ENCODE results near the gene S100A9.

Gene S100A9

GRCh38 chr1:153396461-153396860, 38.8 kb downstream of the S100A9 start:
- 66% methylated on average over 6 of the region's 6 CpGs for WGBS
- H3K27ac ChIP-seq (ENCODE audit: low read length, poor library complexity, severe bottlenecking) = no peak overlapping the region

GRCh38 chr1:153397051-153397923, 39.6 kb downstream of the S100A9 start:
- H2BK120ac ChIP-seq (ENCODE audit: low read depth, low read length) = no peak overlapping the region
- no peak overlapping the region for H3K4me3 ChIP-seq (ENCODE audit: insufficient read depth in 1 of 2, low read depth in 1 of 2, low read length in 2 of 2)
- H3K9me3 ChIP-seq (ENCODE audit: control insufficient read depth, low read length) = no peaks in the 10 kb centered on the region
- no peak overlapping the region for H3K9ac ChIP-seq (ENCODE audit: low read length)
- H3K4ac ChIP-seq (ENCODE audit: low read depth in 1 of 2, low read length in 2 of 2) = no peak overlapping the region
- no peaks in the 10 kb centered on the region for H3K4me1 ChIP-seq (ENCODE audit: control insufficient read depth, insufficient read depth, low read depth, low read length)
- DNase-seq = no peak
- H3K23ac ChIP-seq (ENCODE audit: low read length in 2 of 2) = no peak overlapping the region
- 79% methylated on average over 19 of the region's 19 CpGs for WGBS
- H3K4me2 ChIP-seq (ENCODE audit: low read length, poor library complexity, severe bottlenecking) = no peak overlapping the region
- no peak overlapping the region for H2BK12ac ChIP-seq (ENCODE audit: low read length in 2 of 2)
- H2BK5ac ChIP-seq (ENCODE audit: low read depth, low read length, poor library complexity, severe bottlenecking) = no peak overlapping the region
- H2BK15ac ChIP-seq (ENCODE audit: low read depth, poor library complexity, severe bottlenecking) = no peak overlapping the region
- no peak overlapping the region for H4K8ac ChIP-seq (ENCODE audit: low read length)
- H3K18ac ChIP-seq (ENCODE audit: low read depth in 1 of 2, low read length in 2 of 2) = no peak overlapping the region
- H3K27ac ChIP-seq (ENCODE audit: low read length, poor library complexity, severe bottlenecking) = no peak overlapping the region
- no peaks in the 10 kb centered on the region for H3K36me3 ChIP-seq (ENCODE audit: control insufficient read depth in 1 of 2, insufficient read depth in 2 of 2, low read depth in 1 of 2, low read length in 2 of 2)
- no peak overlapping the region for H2AK5ac ChIP-seq (ENCODE audit: low read length, severe bottlenecking)
- peaks cover 19 to 82% of the 10 kb centered on the region in 2 experiments for H3K27me3 ChIP-seq (ENCODE audit: control insufficient read depth in 1 of 2, insufficient read depth in 1 of 2, low read length in 2 of 2)
- no peak overlapping the region for H4K91ac ChIP-seq (ENCODE audit: low read length)
- no peak overlapping the region for H2AFZ ChIP-seq (ENCODE audit: low read depth, low read length)
- no peaks in the 10 kb centered on the region for H3K79me1 ChIP-seq (replicated peaks; ENCODE audit: low read length, poor library complexity, severe bottlenecking)
- no peak overlapping the region for H3K14ac ChIP-seq (ENCODE audit: low read length in 2 of 2)

More at GRCh38 chr1:153396461-153396860, 38.8 kb downstream of the S100A9 start:
- no peaks in the 10 kb centered on the region for H3K79me1 ChIP-seq (replicated peaks; ENCODE audit: low read length, poor library complexity, severe bottlenecking)
- no peak overlapping the region for H4K8ac ChIP-seq (ENCODE audit: low read length)
- no peak overlapping the region for H2BK12ac ChIP-seq (ENCODE audit: low read length in 2 of 2)
- no peak for DNase-seq
- H3K23ac ChIP-seq (ENCODE audit: low read length in 2 of 2) = no peak overlapping the region
- no peak overlapping the region for H2AFZ ChIP-seq (ENCODE audit: low read depth, low read length)
- no peak overlapping the region for H2BK120ac ChIP-seq (ENCODE audit: low read depth, low read length)
- H3K4ac ChIP-seq (ENCODE audit: low read depth in 1 of 2, low read length in 2 of 2) = no peak overlapping the region
- H3K4me1 ChIP-seq (ENCODE audit: control insufficient read depth, insufficient read depth, low read depth, low read length) = no peaks in the 10 kb centered on the region
- H3K36me3 ChIP-seq (ENCODE audit: control insufficient read depth in 1 of 2, insufficient read depth in 2 of 2, low read depth in 1 of 2, low read length in 2 of 2) = no peaks in the 10 kb centered on the region
- peaks cover 14 to 82% of the 10 kb centered on the region in 2 experiments for H3K27me3 ChIP-seq (ENCODE audit: control insufficient read depth in 1 of 2, insufficient read depth in 1 of 2, low read length in 2 of 2)
- H3K14ac ChIP-seq (ENCODE audit: low read length in 2 of 2) = no peak overlapping the region
- no peak overlapping the region for H3K18ac ChIP-seq (ENCODE audit: low read depth in 1 of 2, low read length in 2 of 2)
- H2AK5ac ChIP-seq (ENCODE audit: low read length, severe bottlenecking) = no peak overlapping the region
- no peak overlapping the region for H3K4me2 ChIP-seq (ENCODE audit: low read length, poor library complexity, severe bottlenecking)
- no peak overlapping the region for H2BK15ac ChIP-seq (ENCODE audit: low read depth, poor library complexity, severe bottlenecking)
- no peak overlapping the region for H2BK5ac ChIP-seq (ENCODE audit: low read depth, low read length, poor library complexity, severe bottlenecking)
- H4K91ac ChIP-seq (ENCODE audit: low read length) = no peak overlapping the region
- no peak overlapping the region for H3K4me3 ChIP-seq (ENCODE audit: insufficient read depth in 1 of 2, low read depth in 1 of 2, low read length in 2 of 2)
- H3K9ac ChIP-seq (ENCODE audit: low read length) = no peak overlapping the region
- no peaks in the 10 kb centered on the region for H3K9me3 ChIP-seq (ENCODE audit: control insufficient read depth, low read length)

- no peaks in the 10 kb centered on the region for H3K9me3 ChIP-seq (ENCODE audit: control insufficient read depth, low read length)
- no peak overlapping the region for H2AK5ac ChIP-seq (ENCODE audit: low read length, severe bottlenecking)
- no peaks in the 10 kb centered on the region for H3K36me3 ChIP-seq (ENCODE audit: control insufficient read depth in 1 of 2, insufficient read depth in 2 of 2, low read depth in 1 of 2, low read length in 2 of 2)
- no peak overlapping the region for H3K4me3 ChIP-seq (ENCODE audit: insufficient read depth in 1 of 2, low read depth in 1 of 2, low read length in 2 of 2)
- no peak overlapping the region for H3K27ac ChIP-seq (ENCODE audit: low read length, poor library complexity, severe bottlenecking)
- H3K4ac ChIP-seq (ENCODE audit: low read depth in 1 of 2, low read length in 2 of 2) = no peak overlapping the region
- H4K91ac ChIP-seq (ENCODE audit: low read length) = no peak overlapping the region
- peaks cover 20 to 79% of the 10 kb centered on the region in 2 experiments for H3K27me3 ChIP-seq (ENCODE audit: control insufficient read depth in 1 of 2, insufficient read depth in 1 of 2, low read length in 2 of 2)
- no peak overlapping the region for H3K18ac ChIP-seq (ENCODE audit: low read depth in 1 of 2, low read length in 2 of 2)
- H3K4me2 ChIP-seq (ENCODE audit: low read length, poor library complexity, severe bottlenecking) = no peak overlapping the region
- no peak overlapping the region for H2BK12ac ChIP-seq (ENCODE audit: low read length in 2 of 2)
- H3K23ac ChIP-seq (ENCODE audit: low read length in 2 of 2) = no peak overlapping the region
- H3K9ac ChIP-seq (ENCODE audit: low read length) = no peak overlapping the region
- 87% methylated on average over 3 of the region's 6 CpGs for WGBS
- H2BK15ac ChIP-seq (ENCODE audit: low read depth, poor library complexity, severe bottlenecking) = no peak overlapping the region
- no peak overlapping the region for H2BK5ac ChIP-seq (ENCODE audit: low read depth, low read length, poor library complexity, severe bottlenecking)
- H2BK120ac ChIP-seq (ENCODE audit: low read depth, low read length) = no peak overlapping the region
- H2AFZ ChIP-seq (ENCODE audit: low read depth, low read length) = no peak overlapping the region
- H4K8ac ChIP-seq (ENCODE audit: low read length) = no peak overlapping the region
- no peak overlapping the region for H3K14ac ChIP-seq (ENCODE audit: low read length in 2 of 2)
- H3K79me1 ChIP-seq (replicated peaks; ENCODE audit: low read length, poor library complexity, severe bottlenecking) = no peaks in the 10 kb centered on the region
- no peaks in the 10 kb centered on the region for H3K4me1 ChIP-seq (ENCODE audit: control insufficient read depth, insufficient read depth, low read depth, low read length)
- DNase-seq = no peak
Observed at GRCh38 chr1:153397924-153398651, 40.4 kb downstream of the S100A9 start.

GRCh38 chr1:153399401-153400055, 41.9 kb downstream of the S100A9 start:
- H3K9me3 ChIP-seq (ENCODE audit: control insufficient read depth, low read length) = no peaks in the 10 kb centered on the region

More at GRCh38 chr1:153399401-153400055, 41.9 kb downstream of the S100A9 start:
- no peak for DNase-seq
- no peak overlapping the region for H3K4ac ChIP-seq (ENCODE audit: low read depth in 1 of 2, low read length in 2 of 2)
- no peaks in the 10 kb centered on the region for H3K36me3 ChIP-seq (ENCODE audit: control insufficient read depth in 1 of 2, insufficient read depth in 2 of 2, low read depth in 1 of 2, low read length in 2 of 2)
- no peaks in the 10 kb centered on the region for H3K79me1 ChIP-seq (replicated peaks; ENCODE audit: low read length, poor library complexity, severe bottlenecking)
- H3K23ac ChIP-seq (ENCODE audit: low read length in 2 of 2) = no peak overlapping the region
- H3K18ac ChIP-seq (ENCODE audit: low read depth in 1 of 2, low read length in 2 of 2) = no peak overlapping the region
- no peak overlapping the region for H2AFZ ChIP-seq (ENCODE audit: low read depth, low read length)
- no peak overlapping the region for H3K4me3 ChIP-seq (ENCODE audit: insufficient read depth in 1 of 2, low read depth in 1 of 2, low read length in 2 of 2)
- H3K9ac ChIP-seq (ENCODE audit: low read length) = no peak overlapping the region
- no peaks in the 10 kb centered on the region for H3K4me1 ChIP-seq (ENCODE audit: control insufficient read depth, insufficient read depth, low read depth, low read length)
- no peak overlapping the region for H4K91ac ChIP-seq (ENCODE audit: low read length)
- H2BK15ac ChIP-seq (ENCODE audit: low read depth, poor library complexity, severe bottlenecking) = no peak overlapping the region
- no peak overlapping the region for H3K14ac ChIP-seq (ENCODE audit: low read length in 2 of 2)
- H2BK12ac ChIP-seq (ENCODE audit: low read length in 2 of 2) = no peak overlapping the region
- H2BK5ac ChIP-seq (ENCODE audit: low read depth, low read length, poor library complexity, severe bottlenecking) = no peak overlapping the region
- no peak overlapping the region for H3K27ac ChIP-seq (ENCODE audit: low read length, poor library complexity, severe bottlenecking)
- WGBS = 88% methylated on average over 7 of the region's 7 CpGs
- H4K8ac ChIP-seq (ENCODE audit: low read length) = no peak overlapping the region
- H3K4me2 ChIP-seq (ENCODE audit: low read length, poor library complexity, severe bottlenecking) = no peak overlapping the region
- H2BK120ac ChIP-seq (ENCODE audit: low read depth, low read length) = no peak overlapping the region
- peaks cover 20 to 73% of the 10 kb centered on the region in 2 experiments for H3K27me3 ChIP-seq (ENCODE audit: control insufficient read depth in 1 of 2, insufficient read depth in 1 of 2, low read length in 2 of 2)
- H2AK5ac ChIP-seq (ENCODE audit: low read length, severe bottlenecking) = no peak overlapping the region
